ENCODE results near the gene DTD1.

The DTD1 gene

DNA sequence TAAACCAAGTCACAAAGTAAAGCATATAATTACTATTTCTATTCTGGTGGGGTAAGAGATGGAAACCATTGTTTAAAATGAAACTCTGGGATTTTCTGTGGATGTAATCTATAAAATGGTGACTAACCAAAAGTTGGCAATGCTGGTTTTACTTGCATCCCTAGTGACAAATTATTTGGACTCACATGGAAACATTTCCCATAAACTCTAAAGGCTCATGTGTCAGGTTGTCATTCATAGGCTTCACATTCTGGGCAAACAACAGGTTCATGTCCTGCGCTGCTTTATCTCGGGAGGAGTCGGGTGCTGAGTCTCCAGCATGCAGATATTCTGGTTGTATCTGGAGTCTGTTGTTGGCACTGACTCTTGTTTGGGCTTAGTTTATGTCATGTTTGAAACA lies 127.7 kb downstream of the DTD1 start:
- DNase-seq: no peak

DNA sequence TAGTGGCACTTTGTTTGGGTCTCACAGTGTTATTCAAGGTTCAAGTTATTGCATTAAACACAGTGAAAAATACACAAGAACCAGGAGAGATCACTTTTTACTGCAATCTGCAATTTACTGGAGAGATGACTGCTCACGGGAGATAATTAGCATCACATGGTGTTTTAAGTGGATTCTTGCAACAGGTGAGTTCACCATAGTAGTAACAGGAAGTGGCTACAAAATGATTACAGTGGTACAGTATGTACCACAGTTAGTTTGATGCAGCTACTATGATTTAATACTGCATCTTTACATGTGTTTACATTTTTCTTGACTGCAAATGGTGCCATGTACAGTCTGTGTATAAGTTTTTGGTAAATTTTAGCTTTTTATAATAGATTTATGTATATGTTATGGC lies 129.2 kb downstream of the DTD1 start:
- no peak for DNase-seq

DNA sequence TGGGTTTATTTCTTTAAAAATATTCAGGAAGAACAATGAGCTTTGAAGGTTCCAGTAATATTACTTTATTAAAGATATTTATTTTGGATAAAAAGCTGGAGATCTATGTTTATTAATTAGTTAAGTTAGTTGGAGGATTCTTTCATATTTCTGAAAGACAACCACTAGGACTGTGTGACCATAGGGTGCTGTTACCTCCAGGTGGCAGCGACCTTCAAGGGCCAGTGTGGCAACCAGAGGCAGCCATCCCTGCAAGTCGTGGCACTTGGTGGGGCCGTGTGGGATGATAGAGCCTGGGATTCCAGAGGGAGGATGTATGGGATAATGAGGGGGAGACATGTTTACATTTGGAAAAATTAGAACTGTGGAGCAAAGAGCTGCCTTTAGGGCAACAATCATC lies 130.3 kb downstream of the DTD1 start:
- DNase-seq: no peak

DNA sequence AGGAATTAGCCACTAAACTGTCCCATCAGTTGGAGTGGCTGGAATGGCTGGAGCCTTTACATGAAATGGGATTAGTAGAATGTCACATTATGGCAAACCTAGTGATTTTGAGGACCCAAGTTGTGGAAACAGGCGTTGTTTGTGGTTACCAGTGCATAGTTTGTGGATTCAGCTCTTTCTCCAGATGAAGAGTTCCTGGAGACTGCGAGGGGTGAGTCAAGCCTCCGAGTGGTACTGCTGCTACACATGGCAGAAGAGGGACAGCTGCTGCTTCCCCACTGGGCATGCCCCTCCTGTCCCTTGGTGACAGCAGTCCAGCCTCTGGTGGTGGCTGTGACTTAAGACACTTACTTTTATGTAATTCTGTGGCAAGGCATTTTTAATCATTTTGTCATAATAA lies 131.6 kb downstream of the DTD1 start:
- no peak for DNase-seq

DNA sequence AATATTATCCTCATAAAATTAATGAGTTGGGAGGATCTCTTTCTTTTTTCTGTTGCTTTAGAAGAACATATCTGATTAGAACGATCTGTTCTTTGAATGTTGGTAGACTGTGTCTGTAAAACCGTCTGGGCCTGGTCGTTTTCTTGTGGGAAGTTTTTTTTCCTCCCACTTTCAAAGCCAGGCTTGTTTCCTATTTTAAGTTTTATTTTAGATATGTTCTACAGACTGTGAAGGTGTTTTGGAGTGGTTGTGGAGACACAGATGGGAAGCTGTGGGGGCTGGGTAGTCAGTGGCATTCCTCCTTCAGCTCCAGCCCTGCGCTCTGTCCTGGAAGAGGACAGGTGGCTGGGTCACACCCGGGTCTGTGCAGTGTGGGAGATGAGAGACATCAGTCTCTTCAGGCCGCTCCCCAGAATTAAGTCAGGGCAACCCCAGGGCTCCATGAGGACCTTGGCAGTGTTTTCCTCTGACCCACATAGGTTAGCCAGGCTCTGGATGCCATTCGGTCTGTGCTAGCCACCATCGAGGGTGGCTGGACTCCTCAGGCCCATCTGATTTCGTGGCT lies 133.8 kb downstream of the DTD1 start:
- no peak for DNase-seq

DNA sequence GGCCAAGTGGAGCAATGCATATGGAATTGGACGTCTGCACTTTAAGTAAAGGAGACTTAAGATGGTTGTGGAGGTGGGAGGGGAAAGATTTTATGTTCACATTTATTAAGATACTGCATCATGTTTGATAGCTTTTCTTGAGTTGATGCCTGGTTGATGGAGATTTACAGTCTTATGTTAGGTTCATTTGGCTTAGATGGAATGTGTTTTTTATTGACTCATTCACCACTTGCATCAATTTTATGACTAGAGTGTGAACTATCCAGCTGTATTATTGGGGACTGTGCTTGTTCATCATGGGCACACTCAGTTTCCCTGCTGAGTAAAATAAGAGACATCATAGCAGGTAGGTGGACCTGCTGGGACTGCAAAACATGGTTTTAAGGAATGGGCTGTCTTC lies 134.5 kb downstream of the DTD1 start:
- no peak for DNase-seq

DNA sequence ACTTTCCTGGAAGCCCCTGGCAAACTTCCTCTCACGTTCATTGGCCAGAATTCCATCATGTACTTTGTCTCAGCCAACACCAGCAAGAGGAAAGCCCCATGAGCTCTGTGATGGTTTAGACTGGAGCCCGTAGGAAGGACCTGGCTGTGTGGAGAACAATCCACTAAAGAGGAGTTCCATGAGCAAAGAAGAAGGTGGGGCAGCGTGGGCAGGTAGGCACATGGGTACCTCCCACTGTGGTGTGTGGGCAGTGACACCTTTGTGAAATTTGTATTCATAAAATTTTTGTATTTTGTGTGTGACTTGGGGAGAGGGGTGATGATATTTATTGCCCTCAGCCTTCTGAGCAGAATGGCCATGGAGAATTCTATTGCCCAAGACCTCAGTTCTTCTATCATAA lies 136.2 kb downstream of the DTD1 start:
- DNase-seq: no peak

DNA sequence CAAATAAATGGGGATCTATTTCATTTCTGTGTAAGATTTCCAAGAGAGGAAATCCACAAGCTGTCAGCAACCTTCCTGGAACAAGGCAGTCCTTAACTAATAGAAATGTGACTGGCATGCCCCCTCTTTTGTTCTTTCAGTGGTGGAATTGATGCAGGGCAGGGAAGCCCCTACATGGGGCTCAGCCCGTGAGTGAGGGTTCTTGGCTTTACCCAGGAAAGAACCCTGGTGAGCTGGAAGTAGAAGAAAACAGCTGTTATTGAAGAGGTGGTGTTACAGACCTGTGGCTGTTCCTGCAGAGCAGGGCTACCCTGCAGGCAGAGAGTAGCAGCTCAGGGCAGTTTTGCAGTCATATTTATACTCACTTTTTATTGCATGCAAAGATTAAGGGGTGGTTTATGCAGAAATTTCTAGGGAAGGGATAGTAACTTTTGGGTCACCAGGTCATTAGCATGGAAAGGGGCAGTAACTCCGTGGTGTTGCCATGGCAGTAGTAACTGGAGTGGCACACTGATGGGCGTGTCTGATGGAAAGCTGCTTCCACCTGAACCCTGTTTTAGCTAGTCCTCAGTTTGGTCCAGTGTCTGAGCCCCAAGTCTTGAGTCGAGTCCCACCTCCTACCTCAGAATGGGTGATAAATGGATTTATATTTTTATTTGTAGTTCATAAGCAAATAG lies 137.1 kb downstream of the DTD1 start:
- DNase-seq: no peak

DNA sequence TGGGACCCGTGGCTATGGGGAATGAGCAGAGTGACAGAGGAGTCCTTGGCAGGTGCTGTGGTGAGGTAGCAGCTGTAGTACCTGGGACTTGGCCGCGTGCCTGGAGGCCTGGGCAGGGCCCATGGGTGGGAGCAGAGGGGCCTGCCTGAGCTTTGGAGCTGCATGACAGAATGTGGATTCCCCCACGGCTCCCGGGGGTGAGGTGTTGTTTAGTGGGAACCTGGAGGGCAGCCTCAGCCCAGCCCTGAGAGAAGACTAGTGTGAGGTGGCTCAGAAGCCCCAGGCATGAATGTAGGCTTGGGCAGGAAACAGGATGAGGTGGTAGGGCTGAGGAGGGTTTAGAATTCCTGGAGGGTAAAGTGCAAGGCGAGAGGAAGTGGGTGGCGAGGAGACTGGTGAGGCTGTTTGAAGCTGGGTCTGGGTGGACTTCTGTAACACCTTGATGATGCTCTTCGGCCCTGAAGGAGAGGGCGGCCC lies 139.2 kb downstream of the DTD1 start:
- no peak for DNase-seq

DNA sequence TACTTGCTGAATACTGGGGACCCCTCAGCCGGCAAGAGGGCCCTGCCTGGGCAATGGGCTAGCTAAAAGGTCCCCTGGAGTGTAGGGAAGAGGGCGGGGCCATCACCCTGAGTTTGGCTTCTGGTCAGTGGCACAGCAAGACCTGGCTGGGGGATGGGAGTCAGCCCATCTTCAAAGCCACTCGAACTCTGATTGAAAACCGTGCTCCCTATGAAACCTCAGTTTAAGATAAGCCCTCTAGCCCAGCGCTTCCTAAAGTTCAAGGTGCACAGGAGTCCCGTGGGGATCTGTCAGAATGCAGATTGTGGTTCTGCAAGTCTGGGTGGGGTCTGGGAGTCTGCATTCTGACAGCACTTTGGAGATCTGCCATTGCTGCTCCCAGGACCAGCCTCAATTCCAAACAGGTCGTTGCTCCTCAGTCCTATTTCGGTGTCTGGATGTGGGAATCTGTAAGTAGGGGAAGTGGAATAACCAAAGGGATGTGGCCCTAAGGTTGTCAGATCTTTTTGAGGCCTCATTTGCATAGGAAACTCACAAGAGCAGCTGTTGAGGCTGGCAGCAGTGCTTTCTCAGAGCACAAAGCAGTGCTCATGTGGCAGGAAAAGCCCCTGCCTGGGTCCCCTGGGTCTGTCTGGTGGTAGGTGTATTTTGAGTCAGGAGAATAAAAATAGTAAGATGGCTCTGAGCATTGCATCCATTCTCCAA lies 140.5 kb downstream of the DTD1 start:
- no peak for DNase-seq

DNA sequence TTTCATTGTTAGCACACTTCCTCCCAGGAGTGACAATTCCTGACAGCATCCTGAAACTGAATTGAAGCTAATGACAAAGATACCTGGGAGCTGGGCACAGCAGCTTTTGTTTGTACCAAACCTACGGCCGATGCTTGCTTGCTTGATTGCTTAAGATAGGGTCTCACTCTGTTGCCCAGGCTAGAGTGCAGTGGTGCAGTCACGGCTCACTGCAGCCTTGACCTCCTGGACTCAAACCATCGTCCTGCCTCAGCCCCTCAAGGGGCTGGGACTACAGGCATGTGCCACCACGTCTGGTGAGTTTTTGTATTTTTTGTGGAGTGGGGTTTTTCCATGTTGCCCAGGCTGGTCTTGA lies 141.0 kb downstream of the DTD1 start:
- no peak for DNase-seq

DNA sequence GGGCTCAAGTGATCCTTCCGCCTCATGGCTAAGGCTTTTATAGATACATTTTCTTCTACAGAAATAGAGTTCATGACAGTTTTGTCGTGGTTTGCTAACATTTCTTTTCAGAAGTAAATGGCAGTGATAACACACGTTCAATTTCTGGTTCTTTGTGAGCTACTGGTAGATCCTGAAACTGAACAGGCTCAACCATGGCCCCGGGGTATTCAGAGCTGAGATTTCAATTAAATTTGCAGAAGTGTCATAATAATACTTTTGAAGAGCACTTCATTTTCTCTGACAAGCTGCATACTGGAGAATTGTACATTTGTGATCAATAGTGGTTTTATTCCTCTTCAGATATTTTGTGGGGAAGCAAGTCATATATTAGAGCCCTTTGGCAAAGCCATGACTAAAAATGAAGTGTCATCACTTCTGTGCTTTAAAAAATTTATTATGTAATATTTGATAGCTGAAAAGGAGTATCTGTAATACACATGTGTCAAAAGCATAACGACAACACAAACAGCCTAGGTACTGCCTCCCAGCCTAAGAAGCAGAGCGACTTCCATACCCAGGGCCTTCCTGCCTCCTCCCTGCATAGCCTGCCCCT lies 141.5 kb downstream of the DTD1 start:
- no peak for DNase-seq

DNA sequence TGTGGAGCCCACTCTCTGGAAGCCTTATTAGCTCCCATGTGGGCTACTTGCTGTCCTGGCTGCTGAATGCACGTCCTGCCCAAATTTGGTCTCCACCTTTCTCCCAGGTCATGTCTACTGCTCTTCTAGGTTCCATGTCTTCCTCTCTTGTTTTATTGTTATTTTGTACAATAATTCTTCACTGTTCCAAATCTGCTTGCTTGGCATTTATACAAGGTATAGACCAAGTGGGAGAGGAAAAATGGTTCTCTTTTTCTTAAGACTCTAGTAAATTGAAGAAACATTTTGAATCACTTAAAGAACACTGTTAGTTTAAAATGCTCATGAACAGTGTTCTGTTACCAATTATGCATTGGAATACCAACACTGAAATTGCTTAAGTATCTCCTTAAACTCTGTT lies 144.1 kb downstream of the DTD1 start:
- DNase-seq: no peak

DNA sequence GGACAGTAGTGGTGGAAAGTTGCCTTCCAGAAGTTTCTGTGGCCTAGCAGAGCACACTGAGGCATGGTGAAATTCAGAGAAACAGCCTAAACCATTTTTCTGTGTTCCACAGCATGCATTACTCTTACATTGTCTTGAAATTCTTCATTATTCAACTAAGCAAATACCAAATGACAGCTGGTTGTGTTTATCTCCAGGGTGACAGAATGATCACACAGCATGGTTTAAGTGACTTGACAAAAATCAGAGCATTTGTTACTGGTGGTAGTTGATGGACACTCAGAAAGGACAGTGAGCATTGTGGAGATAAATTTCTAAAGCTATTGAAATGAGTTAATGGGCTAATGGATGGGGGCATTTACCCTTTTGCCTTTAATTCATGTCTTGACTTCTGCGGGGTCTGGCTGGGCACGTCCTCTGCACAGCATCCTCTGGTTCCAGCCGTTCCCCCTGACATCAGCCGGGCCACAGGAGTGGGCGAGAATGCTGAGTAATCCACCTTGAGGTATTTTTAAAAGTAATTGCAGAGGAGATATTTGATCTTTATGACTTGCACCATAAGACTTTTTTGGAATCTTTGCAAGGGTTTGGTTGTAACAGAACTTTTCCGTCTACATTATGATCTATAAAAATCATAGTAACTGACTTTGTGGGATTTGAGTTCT lies 146.8 kb downstream of the DTD1 start:
- no peak for DNase-seq

DNA sequence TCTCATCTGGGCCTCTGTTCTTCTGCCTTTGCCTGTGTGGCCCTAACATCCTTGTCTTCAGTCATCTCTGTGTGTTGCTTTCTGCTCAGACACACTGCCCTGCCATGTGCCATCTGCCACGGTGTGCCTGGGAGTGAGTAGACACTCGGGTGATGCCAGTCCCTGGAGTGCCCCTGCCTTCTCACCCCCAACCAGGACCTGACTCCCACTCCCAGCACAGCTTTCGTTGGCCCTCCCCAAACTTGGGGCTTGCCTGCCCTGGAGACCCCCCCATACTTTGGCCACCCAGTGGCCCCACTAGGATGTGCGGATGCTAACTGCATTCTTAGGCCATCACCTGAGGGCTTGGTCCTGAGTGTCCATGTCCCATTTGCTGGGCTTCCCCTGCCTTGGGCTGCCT lies 149.3 kb downstream of the DTD1 start:
- DNase-seq: no peak

DNA sequence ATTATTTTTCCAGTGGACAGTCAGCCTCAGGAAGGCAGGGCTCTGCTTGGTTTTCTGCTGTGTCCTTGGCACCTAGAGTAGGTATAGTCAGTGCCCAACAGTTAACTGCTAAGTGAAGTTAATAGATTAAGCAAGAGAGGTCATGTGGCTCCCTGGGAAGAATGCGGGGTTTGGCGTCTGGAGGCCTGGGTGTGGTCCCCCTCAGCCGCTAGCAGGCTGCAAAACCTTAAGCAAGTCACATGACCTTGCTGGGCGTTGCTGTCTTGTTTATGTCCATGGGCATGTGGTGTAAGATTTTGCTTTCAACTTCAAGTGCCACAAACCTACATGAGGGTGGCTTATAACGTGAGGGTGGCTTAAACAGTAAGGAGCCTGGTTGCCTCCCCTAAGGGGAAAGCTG lies 150.2 kb downstream of the DTD1 start:
- no peak for DNase-seq

DNA sequence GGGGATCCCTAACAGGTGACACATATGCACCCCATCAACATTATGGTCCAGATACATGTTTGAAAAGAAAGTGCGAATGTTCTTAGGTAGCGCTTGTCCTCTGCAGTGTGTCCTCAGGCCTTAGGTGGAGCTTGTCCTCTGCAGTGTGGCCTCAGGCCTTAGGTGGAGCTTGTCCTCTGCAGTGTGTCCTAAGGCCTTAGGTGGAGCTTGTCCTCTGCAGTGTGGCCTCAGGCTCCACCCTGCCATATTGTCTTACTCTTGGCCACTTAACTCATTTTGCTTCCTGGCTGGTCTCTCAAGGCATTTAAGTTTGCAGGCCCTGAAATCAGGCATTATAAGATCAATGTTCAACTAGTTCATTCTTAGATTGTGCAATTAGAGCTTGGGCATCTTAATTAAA lies 151.0 kb downstream of the DTD1 start:
- no peak for DNase-seq

DNA sequence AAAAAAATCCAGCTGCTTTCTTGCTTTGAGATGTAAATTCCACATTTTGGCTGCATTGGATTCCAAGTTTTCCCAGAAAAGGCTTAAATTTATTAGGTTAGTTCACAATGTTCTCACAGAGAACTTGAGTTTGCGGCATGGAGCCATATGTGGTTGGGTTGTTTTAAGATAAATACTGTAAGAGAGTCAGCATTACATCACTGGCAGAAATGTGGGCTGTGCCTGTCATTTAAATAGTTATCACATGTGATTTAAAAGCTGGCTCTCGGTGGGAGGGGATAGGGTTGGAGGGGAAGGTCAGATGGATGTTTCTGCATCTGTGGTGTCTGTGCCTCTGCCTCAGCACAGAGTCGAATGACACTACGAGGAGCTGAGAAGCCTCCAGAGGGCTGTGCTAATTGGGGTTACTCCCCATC lies 151.9 kb downstream of the DTD1 start:
- DNase-seq: no peak

DNA sequence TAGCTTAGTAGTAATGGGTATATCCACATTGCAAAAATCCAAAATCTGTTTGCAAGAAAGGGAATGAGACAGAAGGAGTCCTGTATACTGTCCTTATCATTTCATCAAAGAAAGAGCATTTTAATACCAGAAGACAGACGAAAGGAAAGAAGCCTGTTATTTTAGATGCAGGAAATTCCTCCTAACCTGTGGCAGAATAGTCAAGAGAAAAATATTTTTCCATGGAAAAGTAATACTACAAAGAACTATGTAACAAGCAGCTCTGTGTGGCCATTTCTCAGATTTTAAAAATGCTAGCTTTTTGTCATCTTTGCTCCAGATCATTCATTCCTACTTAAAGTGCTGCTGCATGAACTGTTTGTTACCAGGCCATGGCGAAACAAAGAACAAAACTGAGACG lies 152.9 kb downstream of the DTD1 start:
- no peak for DNase-seq

DNA sequence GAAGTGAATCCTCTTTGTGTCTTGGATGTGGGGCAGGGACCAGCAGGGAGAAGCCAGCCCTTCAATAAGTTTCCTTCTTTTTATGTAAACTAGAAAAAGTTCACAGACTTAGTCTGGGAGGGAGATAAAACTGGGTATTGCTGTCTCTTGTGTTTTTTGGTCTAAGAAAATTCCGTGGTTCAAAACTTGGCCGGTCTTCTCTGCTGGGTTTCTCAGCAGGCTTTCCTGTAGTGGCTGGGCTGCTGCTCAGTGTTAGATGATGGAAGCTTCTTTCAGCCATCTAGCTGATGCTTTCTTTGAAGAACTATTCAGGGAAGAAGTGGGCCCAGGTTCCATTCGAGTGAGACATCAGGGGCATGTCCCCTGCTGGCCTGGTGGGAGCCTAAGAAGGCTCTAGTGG lies 155.0 kb downstream of the DTD1 start:
- no peak for DNase-seq

DNA sequence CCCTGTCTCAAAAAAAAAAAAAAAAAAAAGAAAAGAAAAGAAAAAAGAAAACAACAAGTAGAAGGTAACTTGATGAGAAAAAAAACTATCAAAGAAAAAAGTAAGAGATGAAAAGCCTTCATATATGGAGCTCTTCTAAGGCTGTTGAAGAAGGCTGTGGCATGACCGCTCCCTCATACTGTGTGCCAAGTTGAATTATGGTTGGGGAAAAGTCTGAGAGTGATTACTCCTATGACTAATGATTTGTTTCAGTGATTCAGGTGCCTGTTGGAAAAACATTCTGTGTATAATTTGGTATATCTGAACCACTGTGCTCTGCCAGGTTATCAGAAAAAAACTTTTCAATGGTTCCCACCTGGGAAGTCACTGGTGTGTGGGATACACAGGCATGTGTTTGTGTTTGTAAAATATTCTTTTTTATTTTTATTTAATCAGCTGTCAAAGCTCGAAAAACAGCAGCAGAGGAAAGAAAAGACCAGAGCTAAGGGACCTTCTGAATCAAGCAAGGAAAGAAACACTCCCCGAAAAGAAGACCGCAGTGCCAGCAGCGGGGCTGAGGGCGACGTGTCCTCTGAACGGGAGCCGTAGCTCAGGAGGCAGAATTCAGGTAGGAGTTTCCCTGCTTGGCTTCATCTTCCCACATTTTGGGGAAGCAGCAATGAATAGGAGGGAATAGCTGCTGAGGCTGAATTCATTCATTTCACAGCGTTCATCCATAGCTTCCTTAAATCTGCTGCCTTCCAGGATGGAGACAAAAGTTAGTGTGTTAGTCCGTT lies 156.0 kb downstream of the DTD1 start:
- DNase-seq: no peak

DNA sequence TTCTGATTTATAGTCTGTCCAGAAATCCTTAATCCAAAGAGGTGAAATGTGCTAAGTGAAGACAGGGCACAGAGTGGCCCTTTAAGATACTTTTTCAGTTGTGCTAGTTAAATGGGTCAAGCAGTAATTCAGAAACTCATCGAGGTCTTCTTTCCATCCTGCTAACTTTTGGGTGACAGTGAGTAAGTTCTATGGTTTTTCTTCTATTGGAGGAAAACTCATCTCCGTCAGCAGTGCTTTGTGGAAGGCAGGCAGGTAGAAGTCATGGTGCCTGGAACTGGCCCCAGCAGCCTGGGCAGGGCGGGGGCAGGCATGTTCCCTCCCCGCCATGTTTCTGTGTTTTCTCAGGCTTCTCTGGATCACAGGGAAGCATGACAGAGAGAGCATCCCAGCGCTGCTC lies 159.2 kb downstream of the DTD1 start:
- DNase-seq: no peak

DNA sequence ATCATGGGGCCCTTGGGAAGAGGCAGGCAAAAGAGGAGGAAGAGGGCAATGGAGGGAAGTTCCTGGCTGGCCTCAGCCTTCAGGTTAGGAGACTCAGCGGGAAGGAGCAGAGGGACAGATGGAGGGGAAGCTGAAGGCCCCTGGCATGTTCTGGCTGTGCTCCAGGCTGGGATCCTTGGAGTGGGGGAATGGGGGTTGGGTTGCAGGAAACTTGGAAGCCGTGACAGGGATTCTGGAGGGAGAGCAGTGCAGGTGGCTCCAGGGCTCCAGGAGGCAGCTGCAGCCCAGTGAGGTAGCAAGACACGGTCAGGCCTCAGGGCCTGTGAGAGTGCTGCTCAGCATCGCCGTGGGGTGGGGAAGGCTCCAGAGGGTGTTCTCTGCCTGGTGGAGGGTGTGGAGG lies 161.1 kb downstream of the DTD1 start:
- DNase-seq: no peak
